PC-3 (cell line): ENCODE measurements around the gene CD9.

Source experiments
- EZH2phosphoT487 ChIP-seq: fragments of 300-600 bp; sonication (generic); IDR thresholded peaks from 2 replicates; pipeline ENCODE4 v1.6.1; 2018; ENCODE audit warnings: mild to moderate bottlenecking, antibody characterized with exemption, low read length, borderline replicate concordance
- TF ChIP-seq, protein P1 (sequence below): fragments of 300-600 bp; sonication (generic); conservative IDR thresholded peaks from 2 replicates; pipeline ENCODE4 v1.5.1; 2017; ENCODE audit warnings: antibody characterized with exemption, low read depth, mild to moderate bottlenecking, low read length

DNA sequence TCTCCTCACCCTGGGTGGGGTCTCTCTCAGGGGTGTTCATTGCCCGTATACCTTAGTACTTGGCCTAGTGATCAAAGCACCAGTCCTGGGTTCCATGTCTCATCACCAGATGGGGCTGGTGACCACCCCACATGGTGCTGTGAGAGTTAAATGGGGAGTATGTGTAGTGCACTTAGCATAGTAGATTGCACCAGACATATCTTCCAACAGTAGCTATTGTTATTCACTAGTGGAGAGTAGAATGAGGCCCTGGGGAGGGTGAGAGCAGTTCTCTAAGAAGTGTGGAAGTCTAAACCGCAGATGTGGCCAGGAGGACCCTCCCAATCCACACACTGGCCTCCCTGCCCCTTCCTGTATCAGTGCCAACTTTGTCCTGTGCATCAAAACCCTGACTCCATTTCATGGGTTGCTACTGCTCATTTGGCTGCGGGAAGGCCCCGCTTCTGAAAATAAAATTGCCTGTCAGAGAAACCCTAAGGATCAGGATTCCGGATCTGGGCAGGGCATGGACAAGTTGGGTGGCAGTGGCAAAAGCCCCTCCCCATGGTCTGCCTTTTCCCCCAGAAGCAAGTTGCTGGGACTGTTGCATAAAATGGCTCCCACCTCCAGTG, 4.4 kb downstream of the CD9 start:
- TF ChIP-seq, protein P1, sequence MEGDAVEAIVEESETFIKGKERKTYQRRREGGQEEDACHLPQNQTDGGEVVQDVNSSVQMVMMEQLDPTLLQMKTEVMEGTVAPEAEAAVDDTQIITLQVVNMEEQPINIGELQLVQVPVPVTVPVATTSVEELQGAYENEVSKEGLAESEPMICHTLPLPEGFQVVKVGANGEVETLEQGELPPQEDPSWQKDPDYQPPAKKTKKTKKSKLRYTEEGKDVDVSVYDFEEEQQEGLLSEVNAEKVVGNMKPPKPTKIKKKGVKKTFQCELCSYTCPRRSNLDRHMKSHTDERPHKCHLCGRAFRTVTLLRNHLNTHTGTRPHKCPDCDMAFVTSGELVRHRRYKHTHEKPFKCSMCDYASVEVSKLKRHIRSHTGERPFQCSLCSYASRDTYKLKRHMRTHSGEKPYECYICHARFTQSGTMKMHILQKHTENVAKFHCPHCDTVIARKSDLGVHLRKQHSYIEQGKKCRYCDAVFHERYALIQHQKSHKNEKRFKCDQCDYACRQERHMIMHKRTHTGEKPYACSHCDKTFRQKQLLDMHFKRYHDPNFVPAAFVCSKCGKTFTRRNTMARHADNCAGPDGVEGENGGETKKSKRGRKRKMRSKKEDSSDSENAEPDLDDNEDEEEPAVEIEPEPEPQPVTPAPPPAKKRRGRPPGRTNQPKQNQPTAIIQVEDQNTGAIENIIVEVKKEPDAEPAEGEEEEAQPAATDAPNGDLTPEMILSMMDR: 0 out of 2 replicates have a peak, but pooled peaks have one; percentile 9
- TF ChIP-seq EZH2phosphoT487: no peak
